Measurements from ENCODE around the gene THNSL1.
"Not testable (repeated sequence)": the region's sequence is repeated elsewhere in the genome, so short reads cannot be mapped to it uniquely, and the experiment has no call there.

THNSL1 gene

GRCh38 chr10:24998044-24998443 lies 18.4 kb upstream of the THNSL1 start:
- H3K4me3 ChIP-seq (ENCODE audit: low read depth, low read length), result no peak overlapping the region
- DNase-seq (ENCODE audit: low read depth), result no peak
- TF ChIP-seq CTCF (conservative IDR thresholded peaks at IDR 0.05; ENCODE audit: low read depth, low read length), result no peak

GRCh38 chr10:25011591-25011990 lies 4.8 kb upstream of the THNSL1 start:
- DNase-seq (ENCODE audit: low read depth); H3K4me3 ChIP-seq (ENCODE audit: low read depth, low read length): not testable (repeated sequence)

GRCh38 chr10:25014579-25014978 lies 1.8 kb upstream of the THNSL1 start:
- no peak for DNase-seq (ENCODE audit: low read depth)
- no peak overlapping the region for H3K4me3 ChIP-seq (ENCODE audit: low read depth, low read length)
- TF ChIP-seq CTCF (conservative IDR thresholded peaks at IDR 0.05; ENCODE audit: low read depth, low read length), result no peak

GRCh38 chr10:25015828-25016375 lies 510 bp upstream of the THNSL1 start, which contains the start of gene ENKUR:
ENKUR (minus strand) TSS chr10:25016158; CDS start chr10:25015936, 222 bp downstream.
- peak within 1 kb of the TSS; percentile 72 for H3K4me3 ChIP-seq (ENCODE audit: low read depth, low read length)
- peak; percentile 95 for DNase-seq (ENCODE audit: low read depth)
- no peak for TF ChIP-seq CTCF (conservative IDR thresholded peaks at IDR 0.05; ENCODE audit: low read depth, low read length)

GRCh38 chr10:25017154-25017590 lies 760 bp downstream of the THNSL1 start:
- peak; percentile 32 for DNase-seq (ENCODE audit: low read depth)
- TF ChIP-seq CTCF (conservative IDR thresholded peaks at IDR 0.05; ENCODE audit: low read depth, low read length), result no peak
- H3K4me3 ChIP-seq (ENCODE audit: low read depth, low read length), result peak overlapping the region; percentile 72

GRCh38 chr10:25017661-25018060 lies 1.2 kb downstream of the THNSL1 start:
- no peak for TF ChIP-seq CTCF (conservative IDR thresholded peaks at IDR 0.05; ENCODE audit: low read depth, low read length)
- no peak for DNase-seq (ENCODE audit: low read depth)
- H3K4me3 ChIP-seq (ENCODE audit: low read depth, low read length), result no peak overlapping the region

- TF ChIP-seq CTCF (conservative IDR thresholded peaks at IDR 0.05; ENCODE audit: low read depth, low read length), result no peak
- H3K4me3 ChIP-seq (ENCODE audit: low read depth, low read length), result no peak overlapping the region
- no peak for DNase-seq (ENCODE audit: low read depth)
These were observed 2.3 kb downstream of the THNSL1 start for GRCh38 chr10:25018703-25019102.

Data from choroid plexus epithelial cell (primary cell).